Endodermal cell (in vitro differentiated cells): ENCODE data around the gene USF1. TPM values are rescaled to one million over a fixed set of nuclear protein-coding genes. Genes with fewer than 3 reads are reported as not detected.

Experiments used
- DNase-seq: peaks from one replicate; pipeline ENCODE4 v3.0.0-alpha.2; 2017
- H3K27ac ChIP-seq: 2 replicates; pipeline ENCODE4 v1.5.1; 2013; ENCODE audit warnings: mild to moderate bottlenecking, low read depth, low read length, moderate library complexity
- H3K27me3 ChIP-seq: 2 replicates; pipeline ENCODE4 v1.6.1; 2013; ENCODE audit warnings: mild to moderate bottlenecking, low read length, moderate library complexity; ENCODE audit not compliant: insufficient read depth, control insufficient read depth, poor library complexity, severe bottlenecking
- H3K36me3 ChIP-seq: 2 replicates; pipeline ENCODE4 v1.7.0; 2013; ENCODE audit warnings: mild to moderate bottlenecking, low read length, moderate library complexity; ENCODE audit not compliant: control insufficient read depth, insufficient read depth
- H3K4me1 ChIP-seq: one replicate; pipeline ENCODE4 v1.7.0; 2013; ENCODE audit warnings: low read length; ENCODE audit not compliant: control insufficient read depth, insufficient read depth
- H3K4me3 ChIP-seq: 2 replicates; pipeline ENCODE4 v1.5.1; 2013; ENCODE audit warnings: mild to moderate bottlenecking, low read length, moderate library complexity
- H3K9ac ChIP-seq: 2 replicates; pipeline ENCODE4 v1.6.1; 2013; ENCODE audit warnings: mild to moderate bottlenecking, low read length, moderate library complexity; ENCODE audit not compliant: poor library complexity, severe bottlenecking; ENCODE audit errors: extremely low read depth
- H3K9me3 ChIP-seq: 2 replicates; pipeline ENCODE4 v1.6.1; 2013; ENCODE audit warnings: mild to moderate bottlenecking, low read length, moderate library complexity; ENCODE audit not compliant: control insufficient read depth
- H3K27ac Mint-ChIP-seq: 2 replicates; pipeline ENCODE4 v1.8.0; 2020; ENCODE audit warnings: mixed read lengths
- H3K27me3 Mint-ChIP-seq: 2 replicates; pipeline ENCODE4 v1.8.0; 2021; ENCODE audit warnings: mild to moderate bottlenecking, mixed read lengths; ENCODE audit not compliant: insufficient read depth
- H3K36me3 Mint-ChIP-seq: 2 replicates; pipeline ENCODE4 v1.8.0; 2020; ENCODE audit warnings: low read depth, mixed read lengths
- H3K4me1 Mint-ChIP-seq: 2 replicates; pipeline ENCODE4 v1.8.0; 2020; ENCODE audit warnings: mixed read lengths
- H3K4me3 Mint-ChIP-seq: 2 replicates; pipeline ENCODE4 v1.8.0; 2020; ENCODE audit warnings: mild to moderate bottlenecking, moderate library complexity, mixed read lengths
- H3K9me3 Mint-ChIP-seq: 2 replicates; pipeline ENCODE4 v1.8.0; 2020; ENCODE audit warnings: mild to moderate bottlenecking, mixed read lengths
- CTCF ChIP-seq: fragments of 200-600 bp; sonication (generic); conservative IDR thresholded peaks from 2 replicates; pipeline ENCODE4 v1.5.0; 2021; ENCODE audit warnings: antibody characterized with exemption, mild to moderate bottlenecking
- WGBS, 2 experiments: methylation state at CpG; one replicate each; pipeline versions ENCODE4 v1.1.5 to v1.1.7; 2013; ENCODE audit warnings: missing lambda C conversion rate in 2 of 2, mixed read lengths in 1 of 2; ENCODE audit not compliant: insufficient coverage in 1 of 2, insufficient read length in 1 of 2; 5-methylcytosine and 5-hydroxymethylcytosine counted together
- total RNA-seq, 2 donors: library from RNA; stranded (reverse); fragmentation: NEBNext Ultra II Directional in 1 of 2; extraction: Animal tissue kit (Norgen Biotek cat#: 25700) in 1 of 2; gene quantifications; 2 replicates in 1 of 2; 3 replicates in 1 of 2; pipeline ENCODE4 v1.2.1, GENCODE V29; 2021

Gene USF1
- total RNA-seq, 2 donors from 2014 or later = 55.5 to 57.3 TPM

GRCh38 chr1:161092621-161093028 lies 46.8 kb upstream of the USF1 start:
- H3K36me3 ChIP-seq = no peaks in the 10 kb centered on the region
- no peaks in the 10 kb centered on the region for H3K36me3 Mint-ChIP-seq
- H3K4me1 Mint-ChIP-seq = no peaks in the 10 kb centered on the region
- no peak overlapping the region for H3K9ac ChIP-seq
- no peak overlapping the region for H3K27ac Mint-ChIP-seq
- no peak overlapping the region for H3K4me3 Mint-ChIP-seq
- DNase-seq = peak; percentile 20
- peaks cover 10% of the 10 kb centered on the region for H3K27me3 Mint-ChIP-seq
- H3K4me3 ChIP-seq = no peak overlapping the region
- H3K27ac ChIP-seq = no peak overlapping the region
- H3K9me3 Mint-ChIP-seq = no peaks in the 10 kb centered on the region
- no peaks in the 10 kb centered on the region for H3K9me3 ChIP-seq
- 87% methylated on average over 3 of the region's 3 CpGs for WGBS, 2 experiments
- TF ChIP-seq CTCF = no peak
- no peaks in the 10 kb centered on the region for H3K4me1 ChIP-seq
- H3K27me3 ChIP-seq = peaks cover 10% of the 10 kb centered on the region

GRCh38 chr1:161091796-161092507 lies 46.2 kb upstream of the USF1 start:
- Mint-ChIP-seq H3K27ac (no peak overlapping the region), H3K4me1 (no peaks in the 10 kb centered on the region), H3K4me3 (no peak overlapping the region), H3K9me3 (no peaks in the 10 kb centered on the region), H3K27me3 (peaks cover 9% of the 10 kb centered on the region), H3K36me3 (no peaks in the 10 kb centered on the region)
- H3K27me3 ChIP-seq = peaks cover 10% of the 10 kb centered on the region
- no peak overlapping the region for H3K9ac ChIP-seq
- 97 to 98% methylated on average over 4 to 7 of the region's 7 CpGs for WGBS, 2 experiments
- no peaks in the 10 kb centered on the region for H3K4me1 ChIP-seq
- no peaks in the 10 kb centered on the region for H3K9me3 ChIP-seq
- peak; percentile 21 for DNase-seq
- no peak for TF ChIP-seq CTCF
- H3K4me3 ChIP-seq = no peak overlapping the region
- H3K36me3 ChIP-seq = no peaks in the 10 kb centered on the region
- H3K27ac ChIP-seq = no peak overlapping the region

- no peak overlapping the region for H3K27ac ChIP-seq
- H3K4me1 ChIP-seq = no peaks in the 10 kb centered on the region
- H3K27ac Mint-ChIP-seq = no peak overlapping the region
- H3K9ac ChIP-seq = no peak overlapping the region
- H3K9me3 ChIP-seq = no peaks in the 10 kb centered on the region
- DNase-seq = peak; percentile 29
- no peak overlapping the region for H3K4me3 Mint-ChIP-seq
- H3K27me3 ChIP-seq = peaks cover 10% of the 10 kb centered on the region
- H3K36me3 ChIP-seq = no peaks in the 10 kb centered on the region
- no peaks in the 10 kb centered on the region for H3K36me3 Mint-ChIP-seq
- no peak overlapping the region for H3K4me3 ChIP-seq
- H3K27me3 Mint-ChIP-seq = peaks cover 8% of the 10 kb centered on the region
- H3K9me3 Mint-ChIP-seq = no peaks in the 10 kb centered on the region
- no peak for TF ChIP-seq CTCF
- H3K4me1 Mint-ChIP-seq = peaks cover 3% of the 10 kb centered on the region
- 96 to 100% methylated on average over 3 to 5 of the region's 5 CpGs for WGBS, 2 experiments
These were observed 45.3 kb upstream of the USF1 start for GRCh38 chr1:161091093-161091492.
